Lung (tissue), 12 donors: ENCODE measurements around the gene TUBD1. TPM values are rescaled to one million over a fixed set of nuclear protein-coding genes. Genes with fewer than 3 reads are reported as not detected.

Experiments
- ATAC-seq: fragments of 200-7000 bp; cut with Tn5 transposase; one replicate; pipeline ENCODE4 v1.9.1; 2020; ENCODE audit warnings: moderate number of reproducible peaks; ENCODE audit not compliant: insufficient read depth, low FRiP score
- DNase-seq, 3 donors: peaks; one replicate each; pipeline ENCODE4 v3.0.0-alpha.2; 2013 to 2017
- H3K27ac ChIP-seq, 2 donors: one replicate each; pipeline ENCODE4 v1.5.1; 2013; ENCODE audit warnings: mild to moderate bottlenecking in 2 of 2, moderate library complexity in 2 of 2, control low read depth in 1 of 2, inconsistent platforms in 1 of 2, low read depth in 1 of 2, low read length in 1 of 2
- H3K27me3 ChIP-seq, 3 donors: one replicate each; pipeline ENCODE4 v1.5.1; 2013; ENCODE audit warnings: low read length in 2 of 3; ENCODE audit not compliant: control insufficient read depth in 3 of 3, insufficient read depth in 3 of 3
- H3K36me3 ChIP-seq, 4 donors: one replicate each; pipeline ENCODE4 v1.5.1; 2013; ENCODE audit warnings: low read length in 4 of 4, mild to moderate bottlenecking in 1 of 4, moderate library complexity in 1 of 4; ENCODE audit not compliant: control insufficient read depth in 4 of 4, insufficient read depth in 4 of 4
- H3K4me1 ChIP-seq, 5 donors: one replicate each; pipeline ENCODE4 v1.5.1; 2013; ENCODE audit warnings: low read length in 5 of 5, mild to moderate bottlenecking in 2 of 5, moderate library complexity in 1 of 5; ENCODE audit not compliant: control insufficient read depth in 5 of 5, insufficient read depth in 5 of 5
- H3K4me3 ChIP-seq: one replicate; pipeline ENCODE4 v1.5.1; 2013; ENCODE audit warnings: mild to moderate bottlenecking, control low read depth, moderate library complexity
- H3K9ac ChIP-seq, 2 donors: one replicate each; pipeline ENCODE4 v1.5.1; 2013; ENCODE audit warnings: low read length in 2 of 2, control low read depth in 1 of 2; ENCODE audit not compliant: insufficient read depth in 1 of 2
- H3K9me3 ChIP-seq, 4 donors: one replicate each; pipeline ENCODE4 v1.5.1; 2013; ENCODE audit warnings: low read length in 3 of 4, mild to moderate bottlenecking in 1 of 4, moderate library complexity in 1 of 4; ENCODE audit not compliant: control insufficient read depth in 4 of 4, insufficient read depth in 3 of 4
- WGBS, 2 donors: extraction: QIAGEN DNeasy Blood & Tissue Kit; methylation state at CpG; one replicate each; pipeline ENCODE4 v1.1.7; 2013; 5-methylcytosine and 5-hydroxymethylcytosine counted together
- polyA plus RNA-seq, 2 donors: library from polyadenylated mRNA; stranded (reverse); fragments of 200-250 nt; gene quantifications; one replicate each; pipeline ENCODE4 v1.2.1, GENCODE V29; 2013
- total RNA-seq, 2 donors: library from RNA; depleted of rRNA in 1 of 2; stranded (reverse); fragments of >200 nt in 1 of 2; gene quantifications; one replicate each; pipeline ENCODE4 v1.2.1, GENCODE V29; 2014 to 2021
- TF ChIP-seq, protein P1 (sequence below): IDR thresholded peaks from 2 replicates; pipeline ENCODE4 v1.5.1; 2012; ENCODE audit warnings: mild to moderate bottlenecking; ENCODE audit errors: control extremely low read depth, extremely low read depth
- donor health status: control.
- donor health status: control.
- donor health status: Bipolar disorder and iron deficiency.
- donor health status: healthy.
- donor health status: DM: yes; HTN: yes; CAD: no.

Gene TUBD1
- total and polyA plus RNA-seq, 4 donors = 4.8 to 15.3 (median 5.4) TPM

DNA sequence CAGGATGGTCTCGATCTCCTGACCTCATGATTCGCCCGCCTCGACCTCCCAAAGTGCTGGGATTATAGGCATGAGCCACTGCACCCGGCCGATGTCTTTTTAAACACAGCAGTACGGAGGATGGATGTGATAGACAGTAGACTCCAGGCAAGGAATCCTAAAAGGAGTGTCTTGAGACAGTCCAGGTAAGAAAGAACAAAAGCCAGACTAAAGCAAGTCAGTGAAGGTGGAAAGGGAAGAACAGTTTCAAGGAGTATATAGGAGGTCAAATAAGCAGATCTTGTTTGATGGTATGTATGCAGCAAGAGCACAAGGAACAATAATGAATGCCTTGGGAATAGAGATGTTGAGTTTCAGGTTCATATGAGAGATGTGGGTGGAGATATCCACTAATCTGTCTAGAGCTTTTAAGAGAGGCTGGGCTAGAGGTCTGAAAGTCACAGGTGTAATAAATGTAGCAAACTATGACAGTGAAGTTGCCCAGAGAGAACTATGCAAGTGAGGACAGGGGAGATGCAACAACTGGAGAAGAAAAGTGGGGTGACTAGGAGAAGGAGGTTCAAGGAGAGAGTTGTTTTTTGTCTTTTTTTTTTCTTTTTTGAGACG is 4.5 kb downstream of the TUBD1 start:
- H3K4me1 ChIP-seq = peaks cover 0 to 9% (median 3%) of the 10 kb centered on the region in 5 donors
- TF ChIP-seq, protein P1, sequence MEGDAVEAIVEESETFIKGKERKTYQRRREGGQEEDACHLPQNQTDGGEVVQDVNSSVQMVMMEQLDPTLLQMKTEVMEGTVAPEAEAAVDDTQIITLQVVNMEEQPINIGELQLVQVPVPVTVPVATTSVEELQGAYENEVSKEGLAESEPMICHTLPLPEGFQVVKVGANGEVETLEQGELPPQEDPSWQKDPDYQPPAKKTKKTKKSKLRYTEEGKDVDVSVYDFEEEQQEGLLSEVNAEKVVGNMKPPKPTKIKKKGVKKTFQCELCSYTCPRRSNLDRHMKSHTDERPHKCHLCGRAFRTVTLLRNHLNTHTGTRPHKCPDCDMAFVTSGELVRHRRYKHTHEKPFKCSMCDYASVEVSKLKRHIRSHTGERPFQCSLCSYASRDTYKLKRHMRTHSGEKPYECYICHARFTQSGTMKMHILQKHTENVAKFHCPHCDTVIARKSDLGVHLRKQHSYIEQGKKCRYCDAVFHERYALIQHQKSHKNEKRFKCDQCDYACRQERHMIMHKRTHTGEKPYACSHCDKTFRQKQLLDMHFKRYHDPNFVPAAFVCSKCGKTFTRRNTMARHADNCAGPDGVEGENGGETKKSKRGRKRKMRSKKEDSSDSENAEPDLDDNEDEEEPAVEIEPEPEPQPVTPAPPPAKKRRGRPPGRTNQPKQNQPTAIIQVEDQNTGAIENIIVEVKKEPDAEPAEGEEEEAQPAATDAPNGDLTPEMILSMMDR = no peak
- H3K36me3 ChIP-seq = peaks cover 0 to 8% (median 7%) of the 10 kb centered on the region in 4 donors
- no peaks in the 10 kb centered on the region for H3K9me3 ChIP-seq
- H3K4me3 ChIP-seq = no peak overlapping the region
- 96 to 98% methylated on average over 8 of the region's 8 CpGs for WGBS, 2 donors
- no peak overlapping the region for H3K27ac ChIP-seq
- H3K9ac ChIP-seq = no peak overlapping the region
- no peaks in the 10 kb centered on the region for H3K27me3 ChIP-seq
- DNase-seq (no peak), ATAC-seq (no peak)

DNA sequence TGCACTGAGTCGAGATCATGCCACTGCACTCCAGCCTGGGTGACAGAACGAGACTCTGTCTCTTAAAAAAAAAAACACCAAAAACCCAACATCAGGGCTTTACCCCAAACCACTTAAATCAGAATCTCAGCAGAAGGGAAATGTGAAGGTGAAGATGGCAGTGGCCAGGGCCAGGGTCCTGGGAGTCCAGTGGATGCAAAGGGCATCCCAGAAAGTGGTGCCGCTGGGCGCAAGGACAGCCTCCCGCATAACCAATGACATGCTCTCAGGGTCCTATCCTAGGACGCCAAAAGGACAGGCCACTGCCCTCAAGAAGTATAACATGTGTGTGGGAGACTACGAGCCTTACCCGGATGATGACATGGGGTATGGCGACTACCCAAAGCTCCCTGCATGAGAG is 7.9 kb downstream of the TUBD1 start:
- H3K36me3 ChIP-seq = peaks cover 6 to 10% (median 9%) of the 10 kb centered on the region in 4 donors
- ATAC-seq (no peak), DNase-seq (no peak)

DNA sequence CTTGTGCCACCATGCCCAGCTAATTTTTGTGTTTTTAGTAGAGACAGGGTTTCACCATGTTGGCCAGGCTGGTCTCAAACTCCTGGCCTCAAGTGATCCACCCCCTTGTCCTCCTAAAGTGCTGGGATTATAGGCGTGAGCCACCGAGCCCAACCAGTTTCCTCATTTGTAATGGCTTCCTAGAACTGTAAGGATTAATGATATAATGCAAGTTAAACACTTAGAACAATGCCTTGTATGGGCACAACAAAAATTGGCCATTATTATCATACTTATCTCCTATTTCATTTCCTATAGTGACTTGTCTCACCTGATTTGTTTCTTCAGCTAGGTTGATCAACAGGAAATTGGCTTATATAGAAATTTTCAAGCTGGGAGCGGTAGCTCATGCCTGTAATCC is 14.1 kb downstream of the TUBD1 start:
- Histone ChIP-seq H3K9me3 (no peaks in the 10 kb centered on the region), H3K36me3 (peaks cover 11 to 17% (median 13%) of the 10 kb centered on the region in 4 donors), H3K4me1 (no peaks in the 10 kb centered on the region), H3K9ac (no peak overlapping the region), H3K27me3 (no peaks in the 10 kb centered on the region), H3K4me3 (no peak overlapping the region), H3K27ac (no peak overlapping the region)
- no peak for ATAC-seq
- WGBS, 2 donors = 79 to 87% methylated on average over 3 of the region's 3 CpGs
- no peak for DNase-seq
- TF ChIP-seq, protein P1 = no peak

More for the DNA sequence above, 7.9 kb downstream of the TUBD1 start:
- Histone ChIP-seq H3K9ac (no peak overlapping the region), H3K4me1 (no peaks in the 10 kb centered on the region), H3K4me3 (no peak overlapping the region), H3K27me3 (no peaks in the 10 kb centered on the region), H3K9me3 (no peaks in the 10 kb centered on the region), H3K27ac (no peak overlapping the region)
- TF ChIP-seq, protein P1 = no peak
- WGBS, 2 donors = 97 to 99% methylated on average over 9 of the region's 9 CpGs

- ATAC-seq = no peak
- H3K36me3 ChIP-seq = peaks cover 11 to 15% (median 13%) of the 10 kb centered on the region in 4 donors
These were observed 14.8 kb downstream of the TUBD1 start for GRCh38 chr17:59877965-59878364.

More at GRCh38 chr17:59877965-59878364, 14.8 kb downstream of the TUBD1 start:
- no peaks in the 10 kb centered on the region for H3K4me1 ChIP-seq
- WGBS, 2 donors = 95 to 96% methylated on average over 5 of the region's 5 CpGs
- H3K4me3 ChIP-seq = no peak overlapping the region
- no peak overlapping the region for H3K9ac ChIP-seq
- DNase-seq = no peak
- TF ChIP-seq, protein P1 = no peak
- no peak overlapping the region for H3K27ac ChIP-seq
- H3K9me3 ChIP-seq = no peaks in the 10 kb centered on the region
- no peaks in the 10 kb centered on the region for H3K27me3 ChIP-seq
